OCI-LY7 (cell line): ENCODE measurements around the gene POC1B. TPM values are rescaled to one million over a fixed set of nuclear protein-coding genes. Genes with fewer than 3 reads are reported as not detected.
A peak's percentile ranks its signal among the peaks of the same experiment; 100 is the strongest.

Source experiments
- Bru-seq: library from RNA; stranded (reverse); fragments of 400-500 nt; gene quantifications from one replicate; lab custom pipeline; 2021; lab: Mats Ljungman, UMichigan
- BruChase-seq, 2 experiments: library from RNA; stranded (reverse); fragments of 400-500 nt; gene quantifications; one replicate each; lab custom pipeline; 2021; lab: Mats Ljungman, UMichigan
- BruUV-seq: library from RNA; stranded (reverse); fragments of 400-500 nt; replicated peaks from 2 replicates; lab custom pipeline; 2021; lab: Mats Ljungman, UMichigan
- CTCF ChIA-PET: fragments of 300-600 bp; sonication (Branson Sonifier 250); formaldehyde crosslinking; loops from one replicate; lab custom pipeline; 2022; ENCODE audit warnings: antibody characterized with exemption; ENCODE audit not compliant: unreplicated experiment; lab: Charles Lee
- POLR2A ChIA-PET: fragments of 300-600 bp; sonication (Branson Sonifier 250); formaldehyde crosslinking; loops from one replicate; lab custom pipeline; 2022; ENCODE audit warnings: antibody characterized with exemption; lab: Charles Lee
- DNase-seq: peaks from one replicate; pipeline ENCODE4 v3.0.0-alpha.2; 2015; ENCODE audit warnings: low spot score
- H2AFZ ChIP-seq: fragments of 200-600 bp; sonication (generic), shearing (Covaris generic); 2 replicates; pipeline ENCODE4 v1.6.1; 2014; ENCODE audit warnings: mild to moderate bottlenecking, antibody characterized with exemption, low read length, moderate library complexity
- H3K27ac ChIP-seq: fragments of 200-600 bp; sonication (generic); 2 replicates; pipeline ENCODE4 v1.5.1; 2014; ENCODE audit warnings: mixed run types, low read depth, mild to moderate bottlenecking, moderate library complexity, low read length, inconsistent platforms; ENCODE audit not compliant: poor library complexity, severe bottlenecking
- H3K36me3 ChIP-seq: fragments of 200-600 bp; sonication (generic); 2 replicates; pipeline ENCODE4 v1.6.1; 2014; ENCODE audit warnings: mild to moderate bottlenecking, antibody characterized with exemption, low read length, moderate library complexity, mixed read lengths; ENCODE audit not compliant: insufficient read depth
- H3K4me1 ChIP-seq: fragments of 200-600 bp; sonication (generic); 2 replicates; pipeline ENCODE4 v1.5.1; 2014; ENCODE audit warnings: mild to moderate bottlenecking, low read length; ENCODE audit not compliant: insufficient read depth, poor library complexity, severe bottlenecking
- H3K4me2 ChIP-seq: fragments of 200-600 bp; sonication (generic); 2 replicates; pipeline ENCODE4 v1.6.1; 2014; ENCODE audit warnings: mild to moderate bottlenecking, low read length
- H3K4me3 ChIP-seq: fragments of 200-600 bp; sonication (generic); 2 replicates; pipeline ENCODE4 v1.5.1; 2014; ENCODE audit warnings: mild to moderate bottlenecking, low read depth, low read length; ENCODE audit not compliant: poor library complexity, severe bottlenecking
- H3K79me2 ChIP-seq: fragments of 200-600 bp; sonication (generic); 2 replicates; pipeline ENCODE4 v1.6.1; 2016; ENCODE audit warnings: low read depth, mild to moderate bottlenecking, low read length, moderate library complexity, mixed read lengths; ENCODE audit not compliant: insufficient read depth
- H3K9me2 ChIP-seq: fragments of 200-600 bp; sonication (generic); 2 replicates; pipeline ENCODE4 v1.6.1; 2016; ENCODE audit warnings: mild to moderate bottlenecking, low read length, mixed read lengths; ENCODE audit not compliant: insufficient read depth
- H3K9me3 ChIP-seq: fragments of 200-600 bp; sonication (generic); 2 replicates; pipeline ENCODE4 v1.6.1; 2014; ENCODE audit warnings: mild to moderate bottlenecking, mixed run types, low read length, mixed read lengths
- H4K20me1 ChIP-seq: fragments of 200-600 bp; sonication (generic); 2 replicates; pipeline ENCODE4 v1.6.1; 2014; ENCODE audit warnings: mild to moderate bottlenecking, antibody characterized with exemption, low read length, moderate library complexity, mixed read lengths; ENCODE audit not compliant: insufficient read depth
- CTCF ChIP-seq: fragments of 200-600 bp; sonication (generic); conservative IDR thresholded peaks from 2 replicates; pipeline ENCODE4 v1.5.1; 2014; ENCODE audit warnings: mild to moderate bottlenecking, antibody characterized with exemption, low read length, moderate library complexity, mixed read lengths
- EZH2phosphoT487 ChIP-seq: fragments of 200-600 bp; sonication (generic); IDR thresholded peaks from 2 replicates; pipeline ENCODE4 v1.6.1; 2018; ENCODE audit warnings: low read depth, borderline replicate concordance, mild to moderate bottlenecking, mixed run types, antibody characterized with exemption, low read length, moderate library complexity, mixed read lengths
- intact Hi-C: fragments of 100-400 bp; cut with micrococcal nuclease; formaldehyde crosslinking; loops from one replicate; pipeline ENCODE4 v1.10.0; 2022; ENCODE audit not compliant: unreplicated experiment
- long read RNA-seq: library from polyadenylated mRNA; stranded (forward); transcript quantifications from one replicate; pipeline ENCODE4 v2.0.0, GENCODE V29; 2022
- total RNA-seq, 2 experiments: library from RNA; depleted of rRNA in 1 of 2; stranded (reverse); fragments of >200 nt in 1 of 2; shearing (Covaris generic) in 1 of 2; gene quantifications; 2 replicates each; pipeline ENCODE4 v1.2.3, GENCODE V29; 2014 to 2022

Gene POC1B
- total RNA-seq (2014; rRNA removed; shearing (Covaris generic)): 18.0 and 30.9 TPM in 2 replicates
- total RNA-seq (2022): 28.9 and 36.8 TPM in 2 replicates
- Bru-seq, nascent RNA: percentile 70 among the genes with signal in this experiment
- BruChase-seq, experiment 1, labeled RNA remaining after a 6-hour chase: percentile 73 among the genes with signal in this experiment
- BruChase-seq, experiment 2, labeled RNA remaining after a 2-hour chase: percentile 74 among the genes with signal in this experiment
- long read RNA-seq, transcript POC1B-201 (12 exons, 3,001 nt): major isoform, 17 of 63 reads
- long read RNA-seq, transcript POC1B-203 (10 exons, 1,727 nt): minor isoform, 10 of 63 reads
- long read RNA-seq, partial matches to known transcripts: 4 of 63 reads
- long read RNA-seq, other reads (novel, unspliced or antisense): 29 of 63 reads

- DNase-seq: peak; percentile 87
- ChIA-PET POLR2A (interaction anchor here (0.5 to 2.6 kb wide), 3 partner anchors 14 to 1383 kb away, joined by 3 to 9 read pairs (median 4); no protein-coding TSS in a partner anchor), CTCF (interaction anchor here (1.0 kb wide), 1 partner anchor 17 kb away, joined by 3 read pairs; no protein-coding TSS in a partner anchor)
- intact Hi-C loops: loop anchor here (2.0 to 5.0 kb wide), 4 partner anchors 179 to 1384 kb away; partner anchors contain the start of genes ATP2B1, CEP290 and TMTC3
- peak within 1 kb of the TSS; percentile 89 for H3K4me2 ChIP-seq
- peak within 1 kb of the TSS; percentile 100 for H2AFZ ChIP-seq
- H4K20me1 ChIP-seq: peaks cover 6% of the 10 kb centered on the region; the same call in 1 of the 2 replicates
- H3K27ac ChIP-seq: peak within 1 kb of the TSS; percentile 77
- TF ChIP-seq EZH2phosphoT487 (no peak), CTCF (no peak)
- peaks cover 31% of the 10 kb centered on the region for H3K4me1 ChIP-seq
- H3K4me3 ChIP-seq: peak within 1 kb of the TSS; percentile 94
- H3K9me2 ChIP-seq: no peaks in the 10 kb centered on the region
- BruUV-seq: TSS peak; percentile 53
- H3K36me3 ChIP-seq: peaks cover 26% of the 10 kb centered on the region
- H3K9me3 ChIP-seq: no peaks in the 10 kb centered on the region
- H3K79me2 ChIP-seq: peaks cover 32% of the 10 kb centered on the region; the same call in 1 of the 2 replicates
These were observed at the start of gene POC1B for GRCh38 chr12:89525824-89526770. Gene POC1B (minus strand): TSS chr12:89526047. CDS start chr12:89525895, 152 bp downstream.

GRCh38 chr12:89575374-89575773 lies 49.5 kb upstream of the POC1B start:
- Histone ChIP-seq H3K4me1 (no peaks in the 10 kb centered on the region), H3K9me2 (no peaks in the 10 kb centered on the region), H3K4me2 (no peak overlapping the region), H3K4me3 (no peak overlapping the region), H3K9me3 (no peaks in the 10 kb centered on the region), H4K20me1 (no peaks in the 10 kb centered on the region), H3K79me2 (no peaks in the 10 kb centered on the region), H2AFZ (no peak overlapping the region), H3K36me3 (no peaks in the 10 kb centered on the region), H3K27ac (no peak overlapping the region)
- no TSS peak for BruUV-seq
- POLR2A ChIA-PET: interaction anchor here (0.6 to 0.9 kb wide), 4 partner anchors 9 to 698 kb away, joined by 3 to 4 read pairs (median 4); no protein-coding TSS in a partner anchor
- intact Hi-C loops: no loop called here
- TF ChIP-seq EZH2phosphoT487 (no peak), CTCF (no peak)
- CTCF ChIA-PET: no interaction called here
- no peak for DNase-seq
